Cardiac muscle cell (in vitro differentiated cells and primary cell): ENCODE data around the gene UGGT2. TPM values are rescaled to one million over a fixed set of nuclear protein-coding genes. Genes with fewer than 3 reads are reported as not detected.

Source experiments
- DNase-seq, 2 donors: peaks; one replicate each; pipeline versions ENCODE4 v3.0.0 to v3.0.0-alpha.2; 2010 to 2017; ENCODE audit warnings: low read depth in 1 of 2, low spot score in 1 of 2
- H3K27ac ChIP-seq: fragments of 200-600 bp; sonication (generic); 2 replicates; pipeline ENCODE4 v1.5.1; 2016
- H3K27me3 ChIP-seq: fragments of 200-600 bp; sonication (generic); 2 replicates; pipeline ENCODE4 v1.6.0; 2016; ENCODE audit warnings: control low read depth
- H3K36me3 ChIP-seq: fragments of 200-600 bp; sonication (generic); 2 replicates; pipeline ENCODE4 v1.5.1; 2016; ENCODE audit warnings: control low read depth
- H3K4me1 ChIP-seq: fragments of 200-600 bp; sonication (generic); 2 replicates; pipeline ENCODE4 v1.8.1; 2017; ENCODE audit warnings: low read depth, mild to moderate bottlenecking, mixed run types
- H3K4me3 ChIP-seq: fragments of 200-600 bp; sonication (generic); 2 replicates; pipeline ENCODE4 v1.5.1; 2016; ENCODE audit warnings: mild to moderate bottlenecking
- H3K9me3 ChIP-seq: fragments of 200-600 bp; sonication (generic); 2 replicates; pipeline ENCODE4 v1.5.1; 2017; ENCODE audit warnings: low read depth, mild to moderate bottlenecking, control low read depth
- polyA plus RNA-seq: library from polyadenylated mRNA; unstranded; fragments of >200 nt; fragmentation: Nextera tagmentation; extraction: Ambion mirVana; gene quantifications from 2 replicates; pipeline ENCODE4 v1.2.1, GENCODE V29; 2016
- total RNA-seq: library from RNA; depleted of rRNA; stranded (reverse); fragments of >200 nt; gene quantifications from 2 replicates; pipeline ENCODE4 v1.2.3, GENCODE V29; 2016
- TF ChIP-seq, protein P1 (sequence below): IDR thresholded peaks from 2 replicates; pipeline ENCODE4 v1.5.1; 2012; ENCODE audit warnings: low read depth, mild to moderate bottlenecking, low read length

UGGT2 gene
- total and polyA plus RNA-seq, 2 experiments from 2014 or later, result 23.3 to 43.6 TPM

DNA sequence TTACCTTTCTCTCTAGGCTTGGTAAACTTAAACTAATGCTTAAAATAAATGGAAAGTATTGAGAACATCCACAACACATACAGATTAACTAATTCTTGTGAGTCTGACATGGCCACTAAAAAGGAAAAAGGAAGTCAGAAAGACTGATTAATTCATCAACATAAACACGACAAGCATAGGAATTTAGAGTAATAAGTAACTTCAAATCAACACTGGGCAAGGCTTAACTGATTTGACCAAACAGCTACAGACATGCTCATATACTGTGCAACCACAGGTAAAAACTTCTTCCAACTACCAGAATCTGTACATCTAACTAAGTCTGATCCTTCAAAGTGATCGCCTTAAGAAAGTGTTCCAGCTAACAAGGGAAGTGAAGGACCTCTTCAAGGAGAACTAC lies 20.5 kb downstream of the UGGT2 start:
- Histone ChIP-seq H3K27me3 (no peaks in the 10 kb centered on the region), H3K36me3 (no peaks in the 10 kb centered on the region), H3K27ac (no peak overlapping the region), H3K4me3 (no peak overlapping the region), H3K9me3 (no peaks in the 10 kb centered on the region), H3K4me1 (no peaks in the 10 kb centered on the region)
- TF ChIP-seq, protein P1, sequence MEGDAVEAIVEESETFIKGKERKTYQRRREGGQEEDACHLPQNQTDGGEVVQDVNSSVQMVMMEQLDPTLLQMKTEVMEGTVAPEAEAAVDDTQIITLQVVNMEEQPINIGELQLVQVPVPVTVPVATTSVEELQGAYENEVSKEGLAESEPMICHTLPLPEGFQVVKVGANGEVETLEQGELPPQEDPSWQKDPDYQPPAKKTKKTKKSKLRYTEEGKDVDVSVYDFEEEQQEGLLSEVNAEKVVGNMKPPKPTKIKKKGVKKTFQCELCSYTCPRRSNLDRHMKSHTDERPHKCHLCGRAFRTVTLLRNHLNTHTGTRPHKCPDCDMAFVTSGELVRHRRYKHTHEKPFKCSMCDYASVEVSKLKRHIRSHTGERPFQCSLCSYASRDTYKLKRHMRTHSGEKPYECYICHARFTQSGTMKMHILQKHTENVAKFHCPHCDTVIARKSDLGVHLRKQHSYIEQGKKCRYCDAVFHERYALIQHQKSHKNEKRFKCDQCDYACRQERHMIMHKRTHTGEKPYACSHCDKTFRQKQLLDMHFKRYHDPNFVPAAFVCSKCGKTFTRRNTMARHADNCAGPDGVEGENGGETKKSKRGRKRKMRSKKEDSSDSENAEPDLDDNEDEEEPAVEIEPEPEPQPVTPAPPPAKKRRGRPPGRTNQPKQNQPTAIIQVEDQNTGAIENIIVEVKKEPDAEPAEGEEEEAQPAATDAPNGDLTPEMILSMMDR, result no peak
- no peak for DNase-seq

DNA sequence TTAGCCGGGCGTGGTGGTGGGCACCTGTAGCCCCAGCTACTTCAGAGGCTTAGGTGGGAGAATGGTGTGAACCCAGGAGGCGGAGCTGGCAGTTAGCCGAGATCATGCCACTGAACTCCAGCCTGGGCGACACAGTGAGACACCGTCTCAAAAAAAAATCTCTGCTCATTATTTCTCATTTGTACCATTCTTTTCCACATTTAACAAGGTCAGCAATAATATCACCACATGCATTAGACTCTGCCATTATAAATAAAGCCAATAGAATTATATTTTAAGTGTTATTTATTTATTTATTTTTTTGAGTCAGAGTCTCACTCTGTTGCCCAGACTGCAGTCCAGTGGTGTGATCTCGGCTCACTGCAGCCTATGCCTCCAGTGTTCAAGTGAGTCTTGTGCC lies 24.2 kb downstream of the UGGT2 start:
- Histone ChIP-seq H3K9me3 (no peaks in the 10 kb centered on the region), H3K27me3 (no peaks in the 10 kb centered on the region), H3K36me3 (no peaks in the 10 kb centered on the region), H3K4me3 (no peak overlapping the region), H3K4me1 (no peaks in the 10 kb centered on the region), H3K27ac (no peak overlapping the region)
- DNase-seq, result no peak
- TF ChIP-seq, protein P1, result no peak

DNA sequence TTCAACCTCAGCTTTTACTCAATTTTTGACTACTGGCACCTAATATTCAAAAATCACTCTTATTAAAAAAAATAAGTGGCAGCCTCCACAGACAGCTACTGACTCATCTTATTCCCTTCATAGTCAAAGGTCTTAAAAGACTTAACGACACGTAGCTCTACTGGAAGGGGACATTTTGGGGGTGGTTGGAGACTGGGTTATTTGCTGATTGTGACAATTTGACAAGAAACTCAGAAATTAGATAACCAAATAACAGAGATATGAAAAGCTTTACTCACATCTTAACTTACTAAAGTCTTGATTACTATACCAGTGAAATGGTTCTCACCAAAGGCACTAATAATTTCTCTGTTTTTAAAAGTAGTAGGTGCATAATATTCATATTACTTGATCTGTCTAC lies 25.7 kb downstream of the UGGT2 start:
- Histone ChIP-seq H3K9me3 (no peaks in the 10 kb centered on the region), H3K27me3 (no peaks in the 10 kb centered on the region), H3K4me3 (no peak overlapping the region), H3K36me3 (no peaks in the 10 kb centered on the region), H3K27ac (no peak overlapping the region), H3K4me1 (no peaks in the 10 kb centered on the region)
- TF ChIP-seq, protein P1, result no peak
- no peak for DNase-seq

DNA sequence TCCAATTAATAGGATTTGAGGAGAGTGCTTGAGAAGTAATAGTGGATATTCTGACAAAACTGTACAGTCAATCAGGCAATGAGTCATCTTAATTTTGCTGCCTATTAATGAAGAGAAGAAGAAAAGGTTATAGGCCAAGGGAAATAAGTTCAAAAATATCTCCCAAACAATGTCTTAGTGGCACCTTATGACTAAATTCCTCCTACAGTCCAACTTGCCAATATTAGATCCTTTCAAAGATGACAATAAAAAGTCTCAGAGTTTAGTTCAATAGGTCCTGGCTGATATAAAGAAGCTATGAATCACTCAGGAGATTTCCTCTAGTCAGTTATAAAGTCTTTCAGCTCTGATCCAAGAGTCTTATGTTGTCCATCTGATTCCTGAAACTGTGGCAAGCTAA lies 27.9 kb downstream of the UGGT2 start:
- Histone ChIP-seq H3K9me3 (no peaks in the 10 kb centered on the region), H3K4me1 (no peaks in the 10 kb centered on the region), H3K27ac (no peak overlapping the region), H3K27me3 (no peaks in the 10 kb centered on the region), H3K4me3 (no peak overlapping the region), H3K36me3 (no peaks in the 10 kb centered on the region)
- DNase-seq, result peak in 1 of 2 donors; percentile 5
- TF ChIP-seq, protein P1, result no peak

- Histone ChIP-seq H3K36me3 (no peaks in the 10 kb centered on the region), H3K27ac (no peak overlapping the region), H3K9me3 (no peaks in the 10 kb centered on the region), H3K27me3 (no peaks in the 10 kb centered on the region), H3K4me3 (no peak overlapping the region), H3K4me1 (no peaks in the 10 kb centered on the region)
- TF ChIP-seq, protein P1, result no peak
- no peak for DNase-seq
Measured at GRCh38 chr13:96020931-96021330, 32.3 kb downstream of the UGGT2 start.

- Histone ChIP-seq H3K27ac (no peak overlapping the region), H3K36me3 (no peaks in the 10 kb centered on the region), H3K4me3 (no peak overlapping the region), H3K9me3 (no peaks in the 10 kb centered on the region), H3K4me1 (no peaks in the 10 kb centered on the region), H3K27me3 (no peaks in the 10 kb centered on the region)
- peak; percentile 74 to 84 for DNase-seq
- TF ChIP-seq, protein P1, result peak; percentile 70
Measured at GRCh38 chr13:96020155-96020575, 33.0 kb downstream of the UGGT2 start.
